HTERT RPE-1 (cell line): ENCODE data around the gene CLDN5.
"Not testable (repeated sequence)": the region's sequence is repeated elsewhere in the genome, so short reads cannot be mapped to it uniquely, and the experiment has no call there.

Experiments used
- in situ Hi-C: fragments of 300-500 bp; cut with MboI; formaldehyde crosslinking; loops from 4 replicates; pipeline ENCODE4 v1.14.3; 2020; ENCODE audit warnings: low sequenced_read_pairs

CLDN5 gene

GRCh38 chr22:19548964-19549363 lies 24.8 kb upstream of the CLDN5 start:
- in situ Hi-C loops: no loop called here

- in situ Hi-C loops: not testable (repeated sequence)
Measured at GRCh38 chr22:19548427-19548826, 24.2 kb upstream of the CLDN5 start.

- in situ Hi-C loops: no loop called here
Measured at GRCh38 chr22:19547620-19548019, 23.4 kb upstream of the CLDN5 start.

GRCh38 chr22:19546680-19547079 lies 22.5 kb upstream of the CLDN5 start:
- in situ Hi-C loops: no loop called here

- in situ Hi-C loops: no loop called here
Measured at GRCh38 chr22:19545935-19546207, 21.7 kb upstream of the CLDN5 start.

GRCh38 chr22:19543970-19544708 lies 19.9 kb upstream of the CLDN5 start:
- in situ Hi-C loops: no loop called here

- in situ Hi-C loops: no loop called here
Measured at GRCh38 chr22:19540394-19540793, 16.2 kb upstream of the CLDN5 start.

- in situ Hi-C loops: no loop called here
Measured at GRCh38 chr22:19537941-19538488, 13.8 kb upstream of the CLDN5 start.

GRCh38 chr22:19536564-19536963 lies 12.4 kb upstream of the CLDN5 start:
- in situ Hi-C loops: no loop called here

- in situ Hi-C loops: no loop called here
Measured at GRCh38 chr22:19535001-19535400, 10.8 kb upstream of the CLDN5 start.

GRCh38 chr22:19533857-19534256 lies 9.6 kb upstream of the CLDN5 start:
- in situ Hi-C loops: no loop called here

GRCh38 chr22:19533049-19533626 lies 8.9 kb upstream of the CLDN5 start:
- in situ Hi-C loops: no loop called here

- in situ Hi-C loops: not testable (repeated sequence)
Measured at GRCh38 chr22:19531327-19531726, 7.1 kb upstream of the CLDN5 start.

GRCh38 chr22:19530751-19531150 lies 6.5 kb upstream of the CLDN5 start:
- in situ Hi-C loops: no loop called here

GRCh38 chr22:19529811-19530210 lies 5.6 kb upstream of the CLDN5 start:
- in situ Hi-C loops: no loop called here

GRCh38 chr22:19527861-19528417 lies 3.7 kb upstream of the CLDN5 start:
- in situ Hi-C loops: no loop called here

GRCh38 chr22:19527321-19527721 lies 3.1 kb upstream of the CLDN5 start:
- in situ Hi-C loops: no loop called here

- in situ Hi-C loops: no loop called here
Measured at GRCh38 chr22:19526702-19527111, 2.5 kb upstream of the CLDN5 start.

- in situ Hi-C loops: no loop called here
Measured at GRCh38 chr22:19526076-19526701, 2.0 kb upstream of the CLDN5 start.

- in situ Hi-C loops: no loop called here
Measured at GRCh38 chr22:19525666-19526065, 1.5 kb upstream of the CLDN5 start.

- in situ Hi-C loops: no loop called here
Measured at GRCh38 chr22:19525116-19525660, 978 bp upstream of the CLDN5 start.
